Mucosa of stomach (tissue), 1 donor: ENCODE results near the gene RNF112.
"Not testable (repeated sequence)": the region's sequence is repeated elsewhere in the genome, so short reads cannot be mapped to it uniquely, and the experiment has no call there.

Experiments used
- H3K27me3 ChIP-seq: one replicate; pipeline ENCODE4 v1.7.0; 2013; ENCODE audit warnings: mild to moderate bottlenecking, low read length; ENCODE audit not compliant: control insufficient read depth, insufficient read depth
- H3K36me3 ChIP-seq: one replicate; pipeline ENCODE4 v1.7.0; 2013; ENCODE audit warnings: low read length; ENCODE audit not compliant: control insufficient read depth, insufficient read depth
- H3K4me1 ChIP-seq: one replicate; pipeline ENCODE4 v1.7.0; 2013; ENCODE audit warnings: mild to moderate bottlenecking, low read length; ENCODE audit not compliant: control insufficient read depth, insufficient read depth
- H3K4me3 ChIP-seq: one replicate; pipeline ENCODE4 v1.7.0; 2013; ENCODE audit warnings: low read length
- H3K9ac ChIP-seq: one replicate; pipeline ENCODE4 v1.7.0; 2013; ENCODE audit warnings: mild to moderate bottlenecking, low read length, moderate library complexity
- H3K9me3 ChIP-seq: one replicate; pipeline ENCODE4 v1.7.0; 2013; ENCODE audit warnings: mild to moderate bottlenecking, low read length, moderate library complexity; ENCODE audit not compliant: control insufficient read depth
- donor health status: Pancreatic carcinoma.

Gene RNF112

DNA sequence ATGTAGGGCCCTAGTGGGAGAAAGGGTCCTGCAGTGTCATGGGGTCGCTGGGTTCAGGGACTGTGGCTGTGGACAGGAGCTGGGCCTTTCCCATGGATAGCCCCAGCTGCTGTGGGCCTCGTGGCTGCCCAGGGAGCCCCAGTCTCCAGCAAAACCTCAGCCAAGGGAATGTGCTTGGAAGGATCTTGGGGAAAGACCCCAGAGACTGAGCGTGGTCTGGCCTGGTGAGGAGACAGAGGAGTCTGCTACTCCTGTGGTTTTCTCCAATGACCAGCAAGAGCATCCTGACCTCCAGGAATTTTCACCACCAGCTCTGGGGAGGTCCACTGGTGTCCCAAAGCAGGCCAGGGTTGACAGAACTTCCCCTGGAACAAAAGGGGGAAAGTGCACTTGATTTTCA is 42.3 kb downstream of the RNF112 start:
- H3K27me3 ChIP-seq = no peaks in the 10 kb centered on the region

DNA sequence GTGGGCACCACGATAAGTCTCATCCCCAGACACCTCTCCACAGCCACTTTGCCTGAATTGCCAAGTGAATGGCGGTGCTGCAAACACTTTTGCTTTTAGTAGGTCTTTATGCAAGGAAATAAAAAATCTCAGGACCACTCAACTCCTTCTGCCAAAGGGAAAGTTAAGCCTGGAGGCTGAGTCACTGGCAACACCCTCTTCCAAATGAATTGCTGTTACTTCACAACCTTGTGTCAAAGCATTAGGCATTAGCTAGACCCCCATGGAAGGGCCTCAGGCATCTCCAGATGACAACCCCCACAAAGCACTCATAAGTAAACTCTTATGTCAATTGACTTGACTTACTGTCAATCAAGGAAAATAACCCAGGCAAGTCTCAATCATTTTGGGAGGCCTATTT is 43.0 kb downstream of the RNF112 start:
- H3K36me3 ChIP-seq = no peaks in the 10 kb centered on the region
- no peaks in the 10 kb centered on the region for H3K4me1 ChIP-seq
- no peak overlapping the region for H3K4me3 ChIP-seq
- no peaks in the 10 kb centered on the region for H3K9me3 ChIP-seq
- no peak overlapping the region for H3K9ac ChIP-seq
- no peaks in the 10 kb centered on the region for H3K27me3 ChIP-seq

More for the DNA sequence above, 42.3 kb downstream of the RNF112 start:
- peaks cover 2% of the 10 kb centered on the region for H3K4me1 ChIP-seq
- no peaks in the 10 kb centered on the region for H3K9me3 ChIP-seq
- H3K36me3 ChIP-seq = no peaks in the 10 kb centered on the region
- H3K9ac ChIP-seq = no peak overlapping the region
- no peak overlapping the region for H3K4me3 ChIP-seq

DNA sequence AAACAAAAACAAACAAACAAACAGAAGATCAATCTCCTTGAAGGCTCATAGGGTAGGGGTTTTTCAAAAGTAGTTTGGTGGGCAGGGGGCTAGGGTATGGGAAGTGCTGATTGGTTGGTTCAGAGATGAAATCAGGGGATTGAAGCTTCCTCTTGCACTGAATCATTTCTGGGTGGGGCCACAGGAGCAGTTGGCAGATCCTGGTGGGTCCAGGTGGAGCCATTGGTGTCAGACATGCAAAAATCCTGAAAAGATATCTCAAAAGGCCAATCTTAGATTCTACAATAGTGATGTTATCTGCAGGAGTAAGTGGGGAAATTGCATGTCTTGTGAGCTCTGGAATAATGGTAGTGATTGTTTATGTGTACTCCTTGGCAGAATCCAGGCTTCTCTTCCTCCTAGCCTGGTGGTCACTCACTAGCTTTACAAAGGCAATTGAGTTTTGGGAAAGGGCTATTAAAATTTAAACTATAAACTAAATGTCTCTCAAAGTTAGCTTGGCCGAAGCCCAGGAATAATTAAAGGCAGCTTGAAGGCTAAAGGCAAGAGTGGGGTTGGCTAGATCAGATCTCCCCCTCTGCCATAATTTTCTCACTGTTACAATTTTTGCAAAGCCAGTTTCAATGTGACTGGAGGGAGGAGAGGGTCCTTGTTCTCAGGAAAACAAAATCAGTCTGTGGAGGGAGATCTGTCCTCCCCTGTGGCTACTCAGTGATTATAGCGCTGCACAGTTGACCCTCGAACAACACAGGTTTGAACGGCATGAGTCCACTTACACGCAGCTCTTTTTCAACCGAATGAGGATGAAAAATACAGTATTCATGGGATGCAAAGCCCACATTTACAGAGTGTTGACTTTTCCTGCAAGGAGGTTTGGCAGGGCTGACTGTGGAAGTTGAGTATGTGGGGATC is 45.2 kb downstream of the RNF112 start:
- no peaks in the 10 kb centered on the region for H3K27me3 ChIP-seq
- no peak overlapping the region for H3K9ac ChIP-seq
- H3K4me3 ChIP-seq = no peak overlapping the region
- H3K4me1 ChIP-seq = no peaks in the 10 kb centered on the region
- no peaks in the 10 kb centered on the region for H3K9me3 ChIP-seq
- H3K36me3 ChIP-seq = no peaks in the 10 kb centered on the region

DNA sequence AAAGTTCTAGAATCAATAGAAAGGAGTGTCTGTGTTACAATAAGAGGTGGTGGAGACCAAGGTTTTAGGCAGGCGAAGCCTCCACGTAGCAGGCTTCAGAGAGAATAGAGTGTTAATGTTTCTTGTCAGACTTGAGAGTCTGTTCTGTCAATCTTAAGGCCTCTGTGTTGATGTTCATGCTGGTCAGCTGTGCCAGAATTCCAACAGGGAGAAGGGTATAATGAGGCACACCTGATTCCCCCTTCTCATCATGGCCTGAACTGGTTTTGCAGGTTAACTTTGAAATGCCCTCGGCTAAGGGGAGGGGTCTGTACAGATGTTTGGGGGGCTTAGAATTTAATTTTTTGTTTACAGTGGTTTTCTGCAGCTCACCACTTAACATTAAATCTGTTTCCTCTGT is 46.0 kb downstream of the RNF112 start:
- Histone ChIP-seq H3K4me1 (no peaks in the 10 kb centered on the region), H3K36me3 (no peaks in the 10 kb centered on the region), H3K9ac (no peak overlapping the region), H3K4me3 (no peak overlapping the region), H3K27me3 (no peaks in the 10 kb centered on the region), H3K9me3 (no peaks in the 10 kb centered on the region)

DNA sequence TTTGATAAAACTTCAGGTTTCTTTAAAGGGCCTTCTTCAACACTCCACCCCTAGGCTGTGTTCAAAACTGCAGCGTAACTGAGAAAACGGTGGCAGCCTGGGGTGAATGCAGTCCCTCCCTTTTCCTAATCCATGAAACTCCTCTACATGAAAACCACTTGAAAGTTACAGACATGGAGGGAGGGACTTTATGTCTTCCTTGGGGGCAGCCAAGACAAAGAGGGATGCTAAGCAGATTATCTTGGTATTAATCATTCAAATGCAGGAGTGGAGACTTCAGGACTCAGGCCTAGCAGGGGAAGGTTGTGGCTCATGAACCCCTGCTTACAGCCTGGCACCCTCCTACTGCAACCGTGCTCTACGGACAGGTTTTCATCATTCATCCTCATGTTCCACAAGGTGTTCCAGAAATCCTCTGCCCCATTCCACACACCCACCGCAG is 46.8 kb downstream of the RNF112 start:
- H3K27me3 ChIP-seq = no peaks in the 10 kb centered on the region
- H3K36me3 ChIP-seq = no peaks in the 10 kb centered on the region
- H3K4me1 ChIP-seq = no peaks in the 10 kb centered on the region
- H3K4me3 ChIP-seq = no peak overlapping the region
- no peak overlapping the region for H3K9ac ChIP-seq
- H3K9me3 ChIP-seq = no peaks in the 10 kb centered on the region

DNA sequence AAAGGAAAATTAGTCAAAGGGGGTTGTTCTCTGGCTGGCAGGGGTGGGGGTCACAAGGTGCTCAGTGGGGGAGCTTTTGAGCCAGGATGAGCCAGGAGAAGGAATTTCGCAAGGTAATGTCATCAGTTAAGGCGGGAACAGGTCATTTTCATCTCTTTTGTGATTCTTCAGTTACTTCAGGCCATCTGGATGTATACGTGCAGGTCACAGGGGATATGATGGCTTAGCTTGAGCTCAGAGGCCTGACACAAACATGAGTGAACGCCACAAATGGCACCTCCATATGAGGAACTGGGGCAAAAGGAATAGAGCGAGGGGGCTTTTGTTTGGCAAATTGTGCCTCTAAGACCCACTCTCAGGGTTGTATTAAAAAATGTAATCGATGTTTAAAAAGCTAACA is 47.4 kb downstream of the RNF112 start:
- H3K4me3 ChIP-seq, H3K36me3 ChIP-seq, H3K9ac ChIP-seq, H3K4me1 ChIP-seq, H3K9me3 ChIP-seq, H3K27me3 ChIP-seq: not testable (repeated sequence)

DNA sequence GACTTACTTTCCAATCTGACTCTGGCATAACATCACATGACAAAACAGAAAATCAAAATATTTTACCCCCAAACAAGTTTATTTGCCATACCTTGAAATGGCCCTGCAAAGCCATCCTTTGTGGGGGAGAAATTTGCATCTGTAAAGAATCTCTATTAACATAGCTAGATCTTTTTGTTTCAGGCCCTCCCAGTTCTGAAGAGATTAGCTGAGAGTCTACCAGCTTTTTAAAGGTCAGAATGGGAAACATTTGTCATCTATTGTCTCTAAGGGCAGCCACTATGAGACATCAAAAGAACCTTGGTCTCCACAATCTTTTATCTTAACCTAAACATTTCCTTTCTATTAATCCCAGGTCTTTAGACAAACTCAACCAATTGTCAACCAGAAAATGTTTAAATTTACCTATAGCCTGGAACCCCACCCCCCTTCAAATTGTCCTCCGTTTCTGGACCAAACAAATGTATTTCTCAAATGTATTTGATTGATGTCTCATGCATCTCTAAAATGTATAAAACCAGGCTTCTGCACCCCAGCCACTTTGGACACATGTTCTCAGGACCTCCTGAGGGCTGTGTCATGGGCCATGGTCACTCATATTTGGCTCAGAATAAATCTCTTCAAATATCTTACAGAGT is 48.1 kb downstream of the RNF112 start:
- H3K9ac ChIP-seq, H3K4me3 ChIP-seq, H3K4me1 ChIP-seq, H3K36me3 ChIP-seq, H3K9me3 ChIP-seq, H3K27me3 ChIP-seq: not testable (repeated sequence)

DNA sequence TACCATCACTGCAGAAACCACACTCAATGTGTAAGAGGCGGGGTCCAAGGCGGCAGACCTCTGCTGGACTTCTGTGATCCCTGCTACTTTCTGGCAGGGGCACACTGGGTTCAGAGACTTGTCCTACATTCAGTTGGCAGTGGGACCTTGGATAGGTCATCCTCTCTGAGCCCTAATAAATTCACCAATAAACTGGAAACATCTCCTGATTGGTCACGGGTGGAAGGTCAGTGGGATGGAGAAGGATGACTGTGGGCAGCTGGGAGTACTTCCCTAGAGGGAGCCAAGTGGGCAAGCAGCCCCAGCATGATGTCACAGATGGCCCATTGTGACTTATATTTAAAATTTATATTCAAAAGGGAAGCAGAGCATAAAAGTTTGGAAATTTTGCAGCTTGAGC is 49.7 kb downstream of the RNF112 start:
- peaks cover 5% of the 10 kb centered on the region for H3K4me1 ChIP-seq
- H3K9me3 ChIP-seq = no peaks in the 10 kb centered on the region
- H3K9ac ChIP-seq = no peak overlapping the region
- H3K36me3 ChIP-seq = no peaks in the 10 kb centered on the region
- no peak overlapping the region for H3K4me3 ChIP-seq
- H3K27me3 ChIP-seq = no peaks in the 10 kb centered on the region

DNA sequence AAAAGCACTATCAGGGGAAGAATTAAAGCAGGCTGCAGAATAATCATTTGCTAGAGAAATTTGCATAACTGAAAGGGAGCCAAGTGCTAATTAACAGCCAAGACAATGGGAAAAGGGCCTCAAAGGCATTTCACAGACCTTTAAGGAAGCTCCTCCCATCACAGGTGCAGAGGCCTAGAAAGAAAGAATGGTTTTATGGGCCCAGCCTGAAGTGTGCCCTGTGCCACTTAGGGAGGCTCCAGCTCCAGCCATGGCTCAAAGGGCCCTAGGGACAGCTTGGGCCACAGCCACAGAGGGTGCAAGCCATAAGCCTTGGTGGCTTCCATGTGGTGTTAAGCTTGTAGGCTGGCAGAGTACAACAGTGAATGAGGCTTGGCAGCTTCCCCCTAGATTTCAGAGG is 50.1 kb downstream of the RNF112 start:
- H3K27me3 ChIP-seq = no peaks in the 10 kb centered on the region
- H3K9me3 ChIP-seq = no peaks in the 10 kb centered on the region
- no peaks in the 10 kb centered on the region for H3K36me3 ChIP-seq
- peaks cover 5% of the 10 kb centered on the region for H3K4me1 ChIP-seq
- H3K4me3 ChIP-seq = no peak overlapping the region
- no peak overlapping the region for H3K9ac ChIP-seq

DNA sequence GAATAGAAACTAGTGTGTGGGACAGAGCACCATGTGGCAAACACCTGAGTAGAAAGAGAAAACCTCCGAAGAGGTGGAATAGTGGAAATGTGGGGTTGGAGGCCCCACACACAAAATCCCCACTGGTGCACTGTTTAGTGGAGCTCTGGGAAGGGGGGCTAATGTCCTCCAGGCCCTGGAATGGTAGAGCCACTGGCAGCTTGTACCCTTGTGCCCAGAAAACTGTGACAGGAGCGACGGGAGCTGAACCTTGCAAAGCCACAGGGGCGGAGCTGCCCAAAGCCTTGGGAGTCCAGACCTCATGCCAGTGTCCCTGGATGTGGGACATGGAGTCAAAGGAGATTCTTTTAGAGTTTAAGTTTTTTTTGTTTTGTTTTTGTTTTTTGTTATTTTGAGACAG is 50.6 kb downstream of the RNF112 start:
- Histone ChIP-seq H3K9me3 (no peaks in the 10 kb centered on the region), H3K4me3 (no peak overlapping the region), H3K4me1 (peaks cover 5% of the 10 kb centered on the region), H3K9ac (no peak overlapping the region), H3K36me3 (no peaks in the 10 kb centered on the region), H3K27me3 (no peaks in the 10 kb centered on the region)

DNA sequence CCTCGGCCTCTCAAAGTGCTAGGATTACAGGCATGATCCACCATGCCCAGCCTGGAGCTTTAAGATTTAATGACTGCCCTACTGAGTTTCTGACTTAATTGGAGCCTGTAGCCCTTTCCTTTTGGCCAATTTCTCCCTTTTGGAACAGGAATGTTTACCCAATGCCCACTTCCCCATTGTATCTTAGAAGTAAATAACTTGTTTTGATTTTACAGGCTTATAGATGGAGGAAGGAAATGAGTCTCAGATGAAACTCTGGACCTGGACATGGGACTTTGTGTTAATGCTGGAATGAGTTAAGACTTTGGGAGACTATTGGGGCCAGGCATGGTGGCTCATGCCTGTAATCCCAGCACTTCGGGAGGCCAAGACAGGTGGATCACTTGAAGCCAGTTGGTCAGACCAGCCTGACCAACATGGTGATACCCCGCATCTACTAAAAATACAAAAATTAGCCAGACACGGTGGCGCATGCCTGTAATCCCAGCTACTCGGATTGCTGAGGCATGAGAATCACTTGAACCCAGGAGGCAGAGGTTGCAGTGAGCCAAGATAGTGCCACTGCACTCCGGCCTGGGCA is 51.5 kb downstream of the RNF112 start:
- not testable (repeated sequence) for H3K27me3 ChIP-seq, H3K9me3 ChIP-seq, H3K9ac ChIP-seq, H3K36me3 ChIP-seq, H3K4me3 ChIP-seq, H3K4me1 ChIP-seq
